GM12891 (cell line): ENCODE results near the gene NEU4.

Source experiments
- PAX5 ChIP-seq: IDR thresholded peaks from 2 replicates; pipeline ENCODE4 v1.6.1; 2011; ENCODE audit warnings: low read length, moderate library complexity, mild to moderate bottlenecking; ENCODE audit not compliant: insufficient read depth, severe bottlenecking
- POLR2A ChIP-seq: IDR thresholded peaks from 2 replicates; pipeline ENCODE4 v1.6.1; 2011; ENCODE audit warnings: low read depth, low read length, control low read depth
- POLR2AphosphoS5 ChIP-seq: IDR thresholded peaks from 2 replicates; pipeline ENCODE4 v1.6.1; 2011; ENCODE audit warnings: low read depth, low read length, control low read depth
- POU2F2 ChIP-seq: IDR thresholded peaks from 2 replicates; pipeline ENCODE4 v1.6.1; 2011; ENCODE audit warnings: low read depth, mild to moderate bottlenecking, control low read depth, low read length, moderate library complexity
- SPI1 ChIP-seq: IDR thresholded peaks from 2 replicates; pipeline ENCODE4 v1.6.1; 2011; ENCODE audit warnings: low read depth, low read length, control low read depth
- TAF1 ChIP-seq: IDR thresholded peaks from 2 replicates; pipeline ENCODE4 v1.6.1; 2011; ENCODE audit warnings: low read depth, low read length, control low read depth

- TF ChIP-seq POLR2A (no peak; the same call in 1 of the 2 replicates), POU2F2 (no peak), SPI1 (no peak), POLR2AphosphoS5 (no peak), TAF1 (no peak), PAX5 (no peak)
Measured at GRCh38 chr2:241859017-241859435, 50.0 kb downstream of the NEU4 start.
